Effector CD8-positive, alpha-beta T cell (primary cell): ENCODE data around the gene INPP1.
"Not testable (repeated sequence)": the region's sequence is repeated elsewhere in the genome, so short reads cannot be mapped to it uniquely, and the experiment has no call there.

Experiments used
- DNase-seq: peaks from one replicate; lab custom pipeline; 2025; lab: John Stamatoyannopoulos, UW

Gene INPP1

DNA sequence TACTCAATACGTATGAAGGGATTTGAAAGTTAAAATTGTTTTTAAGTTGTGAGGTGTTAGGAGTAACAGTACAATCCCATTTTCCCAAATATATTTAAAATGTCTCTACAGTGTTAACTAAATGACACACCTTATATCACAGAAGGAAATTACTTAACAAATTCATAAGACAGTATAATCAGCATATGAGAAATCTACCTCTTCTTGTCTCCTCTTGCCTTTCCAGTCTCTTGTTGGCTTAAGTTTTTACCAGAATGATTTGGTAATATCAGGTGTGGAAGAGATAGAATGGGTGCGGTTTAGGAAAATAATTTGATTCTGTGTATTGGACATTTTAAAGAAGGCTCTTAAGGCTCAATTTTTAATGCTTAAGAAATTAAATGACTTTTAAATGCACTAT lies 9.5 kb upstream of the INPP1 start:
- DNase-seq: no peak

DNA sequence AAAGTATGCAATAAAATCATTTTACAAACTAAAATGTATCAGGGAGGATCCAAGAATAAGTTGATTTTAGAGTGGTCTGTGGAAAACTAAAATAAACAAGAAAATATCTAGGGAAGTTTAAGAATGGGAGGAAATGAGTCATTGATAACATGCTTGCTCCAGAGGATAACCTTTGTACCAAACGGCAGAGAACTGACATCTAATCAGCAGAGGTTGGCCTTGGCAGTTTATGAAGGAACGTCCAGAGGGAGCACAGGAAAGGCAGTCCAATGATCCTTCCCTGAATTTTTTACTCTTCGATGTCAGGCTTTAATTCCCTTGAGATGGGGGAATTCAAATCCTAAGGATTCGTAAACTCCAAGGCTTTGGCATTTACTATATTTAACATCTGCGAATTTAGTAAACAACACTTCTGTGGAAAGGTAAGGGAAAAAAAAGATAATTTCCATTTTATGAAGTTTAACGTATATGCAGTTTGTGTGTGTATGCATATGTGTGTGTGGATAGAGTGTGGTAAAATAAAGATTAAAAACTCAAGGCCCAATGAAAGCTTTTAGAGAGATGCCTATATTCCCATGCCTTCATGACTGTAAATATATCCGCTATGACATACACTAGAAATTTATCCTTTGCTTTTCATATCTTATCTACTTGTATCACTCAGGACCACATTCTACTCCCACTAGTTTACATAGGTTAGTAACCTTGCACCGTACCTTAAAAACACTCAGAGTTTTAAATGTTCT lies 8.7 kb upstream of the INPP1 start:
- DNase-seq: no peak

- DNase-seq: no peak
Observed at GRCh38 chr2:190335225-190335559, 8.2 kb upstream of the INPP1 start.

DNA sequence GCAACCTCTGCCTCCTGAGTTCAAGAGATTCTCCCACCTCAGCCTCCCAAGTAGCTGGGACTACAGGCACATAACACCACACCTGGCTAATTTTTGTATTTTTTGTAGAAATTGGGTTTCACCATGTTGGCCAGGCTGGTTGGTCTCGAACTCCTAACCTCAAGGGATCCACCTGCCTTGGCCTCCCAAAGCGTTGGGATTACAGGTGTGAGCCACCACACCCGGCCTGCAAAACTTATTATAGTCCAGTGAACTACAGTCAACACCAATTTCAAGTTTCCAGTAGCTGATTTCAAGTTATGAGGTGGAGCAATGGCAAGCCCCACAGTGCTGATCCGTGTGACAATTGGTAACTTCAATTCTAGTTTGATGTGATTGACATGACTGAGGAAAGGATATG lies 7.8 kb upstream of the INPP1 start:
- not testable (repeated sequence) for DNase-seq

- no peak for DNase-seq
Observed at GRCh38 chr2:190336420-190336819, 7.0 kb upstream of the INPP1 start.

DNA sequence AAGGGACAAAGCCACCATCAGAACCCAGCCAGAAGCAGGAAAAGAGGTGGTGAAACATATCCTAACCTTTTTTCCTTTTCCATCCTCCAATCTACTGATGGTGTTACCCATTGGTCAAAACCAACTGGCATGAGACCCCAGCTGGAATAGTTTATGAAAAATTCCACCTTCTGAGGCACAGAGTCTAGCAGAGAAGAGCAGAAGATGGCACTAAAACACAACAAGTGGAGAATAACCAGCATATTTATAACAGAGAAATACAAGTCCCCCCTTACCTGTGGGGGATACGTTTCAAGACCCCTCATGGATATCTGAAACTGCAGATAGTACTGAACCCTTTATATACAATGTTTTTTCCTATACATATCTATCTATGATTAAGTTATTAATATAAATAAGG lies 4.9 kb upstream of the INPP1 start:
- no peak for DNase-seq

- DNase-seq: no peak
Observed at GRCh38 chr2:190339394-190339793, 4.0 kb upstream of the INPP1 start.

- no peak for DNase-seq
Observed at GRCh38 chr2:190340369-190340768, 3.0 kb upstream of the INPP1 start.

- DNase-seq: no peak
Observed at GRCh38 chr2:190342611-190343010, 778 bp upstream of the INPP1 start.

GRCh38 chr2:190343089-190343535 lies 277 bp upstream of the INPP1 start:
- DNase-seq: no peak

GRCh38 chr2:190344276-190344827 lies 963 bp downstream of the INPP1 start:
- DNase-seq: no peak

DNA sequence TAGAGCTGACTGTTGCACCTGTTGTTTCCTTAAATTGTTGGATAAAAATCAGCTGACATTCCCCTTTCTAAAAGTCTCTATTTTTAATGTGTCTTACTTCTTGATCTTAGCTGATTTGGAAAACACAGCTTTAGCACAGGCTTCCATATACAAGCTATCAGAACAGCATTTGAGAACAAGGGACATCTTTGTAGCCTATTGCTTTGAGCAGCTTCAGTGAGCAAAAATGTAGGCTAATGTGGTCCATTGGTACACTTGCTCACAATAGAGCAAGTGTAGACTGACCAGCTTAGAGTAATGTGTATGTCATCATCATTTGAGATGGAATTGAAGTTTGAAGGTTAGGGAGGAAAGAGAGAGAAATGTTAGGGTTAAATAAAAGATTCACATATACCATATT lies 7.0 kb downstream of the INPP1 start:
- DNase-seq: no peak

DNA sequence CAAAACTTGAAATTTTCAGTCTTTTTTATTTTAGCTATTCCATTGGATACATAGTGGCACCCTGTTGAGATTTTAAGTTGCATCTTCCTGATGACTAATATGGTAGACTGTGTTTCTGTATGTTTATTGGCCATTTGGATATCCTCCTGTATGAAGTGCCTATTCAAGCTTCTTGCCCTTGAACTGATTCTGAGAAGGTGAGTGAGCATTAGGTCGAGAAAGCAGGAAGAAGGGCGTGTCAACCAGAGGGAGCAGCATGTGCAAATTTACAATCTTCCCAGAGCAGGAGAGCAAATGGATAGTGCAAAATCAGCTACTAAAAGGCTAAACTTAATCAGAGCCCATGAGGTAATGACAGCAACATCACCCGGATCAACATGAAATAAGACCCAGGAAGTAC lies 8.6 kb downstream of the INPP1 start:
- DNase-seq: no peak

DNA sequence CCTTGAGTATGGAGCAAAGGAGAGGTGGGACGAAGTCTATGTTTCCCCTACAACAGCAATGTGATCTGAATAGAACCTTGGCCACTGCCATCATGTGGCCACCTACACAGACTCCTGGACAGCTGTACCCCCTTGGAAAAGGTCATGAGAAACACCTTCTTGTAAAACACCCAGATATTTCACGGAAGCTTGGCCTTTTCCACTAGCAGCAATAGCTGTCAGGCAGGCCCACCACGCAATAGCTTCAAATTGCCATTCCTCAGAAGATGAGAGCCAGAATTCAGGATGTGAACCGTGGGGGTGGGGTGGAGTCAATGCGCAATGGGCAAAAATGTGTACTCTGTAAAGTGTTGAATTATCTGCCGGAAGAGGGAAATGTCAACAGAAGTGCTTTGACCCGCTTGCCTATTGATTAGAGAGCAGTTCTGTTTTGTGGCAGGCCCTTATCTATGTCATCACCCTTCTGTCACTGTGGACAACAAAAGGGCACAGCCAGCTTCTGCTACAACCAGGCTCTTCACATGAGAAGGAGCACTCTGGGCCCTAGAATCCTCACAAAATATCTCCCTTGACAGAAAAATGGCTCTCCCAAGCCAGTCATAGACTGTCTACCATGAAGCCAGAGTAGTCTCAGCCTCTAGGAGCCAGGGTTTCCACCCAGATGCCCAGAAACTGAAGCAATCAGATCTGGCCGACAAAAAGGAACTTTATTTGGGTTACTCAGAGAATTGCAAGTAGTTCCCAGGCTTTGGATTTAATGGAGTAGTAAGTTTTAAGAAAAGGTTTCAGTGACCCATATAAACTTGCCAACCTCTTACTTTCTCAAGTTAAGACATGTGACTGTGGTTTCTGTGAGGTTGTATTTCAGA lies 9.5 kb downstream of the INPP1 start:
- no peak for DNase-seq

DNA sequence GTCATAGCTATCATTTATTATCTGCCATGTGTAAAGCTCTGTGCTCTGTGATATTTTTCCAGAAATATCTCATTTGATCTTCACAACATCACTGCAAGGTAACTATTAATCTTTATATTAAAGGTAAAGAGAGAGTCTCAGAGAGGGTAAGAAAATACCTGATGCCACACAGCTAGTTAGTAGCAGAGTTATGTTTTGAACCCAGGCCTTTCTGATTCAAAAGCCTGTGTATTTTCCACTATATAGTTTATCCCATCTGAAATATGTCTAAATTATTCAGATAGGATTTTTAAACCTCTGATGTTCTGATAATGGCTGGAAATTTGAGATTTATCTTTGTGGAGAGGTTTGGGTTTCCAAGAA lies 10.1 kb downstream of the INPP1 start:
- DNase-seq: no peak

GRCh38 chr2:190354003-190354690 lies 10.8 kb downstream of the INPP1 start:
- DNase-seq: no peak

- no peak for DNase-seq
Observed at GRCh38 chr2:190355968-190356644, 12.7 kb downstream of the INPP1 start.

- DNase-seq: no peak
Observed at GRCh38 chr2:190357600-190357999, 14.2 kb downstream of the INPP1 start.

- not testable (repeated sequence) for DNase-seq
Observed at GRCh38 chr2:190358655-190359448, 15.5 kb downstream of the INPP1 start.

GRCh38 chr2:190360561-190360960 lies 17.2 kb downstream of the INPP1 start:
- no peak for DNase-seq

DNA sequence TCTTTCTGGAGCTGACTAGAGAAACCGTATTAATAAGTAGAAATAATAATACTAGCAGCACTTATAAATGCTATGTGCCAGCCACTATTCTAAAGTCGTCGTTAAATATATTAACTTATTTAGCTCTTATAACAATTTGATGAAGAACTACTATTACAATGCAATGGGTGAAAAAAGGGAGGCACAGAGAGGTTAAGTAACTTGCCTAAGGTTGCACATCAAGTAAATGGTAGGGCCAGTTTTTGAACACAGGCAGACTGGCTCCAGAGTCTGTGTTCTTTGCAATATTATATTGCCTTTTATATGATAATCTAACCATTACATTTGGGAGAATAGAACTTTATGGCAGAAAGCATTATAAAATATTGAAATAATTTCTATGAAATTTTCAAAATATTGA lies 17.6 kb downstream of the INPP1 start:
- no peak for DNase-seq
